NCI-H1436 treated with DMSO at 0.1 percent for 48 hours (cell line): ENCODE data around the gene CCDC77.
"Not testable (repeated sequence)": the region's sequence is repeated elsewhere in the genome, so short reads cannot be mapped to it uniquely, and the experiment has no call there.

Experiments used
- DNase-seq: peaks from one replicate; lab custom pipeline; 2025; lab: John Stamatoyannopoulos, UW

CCDC77 gene

DNA sequence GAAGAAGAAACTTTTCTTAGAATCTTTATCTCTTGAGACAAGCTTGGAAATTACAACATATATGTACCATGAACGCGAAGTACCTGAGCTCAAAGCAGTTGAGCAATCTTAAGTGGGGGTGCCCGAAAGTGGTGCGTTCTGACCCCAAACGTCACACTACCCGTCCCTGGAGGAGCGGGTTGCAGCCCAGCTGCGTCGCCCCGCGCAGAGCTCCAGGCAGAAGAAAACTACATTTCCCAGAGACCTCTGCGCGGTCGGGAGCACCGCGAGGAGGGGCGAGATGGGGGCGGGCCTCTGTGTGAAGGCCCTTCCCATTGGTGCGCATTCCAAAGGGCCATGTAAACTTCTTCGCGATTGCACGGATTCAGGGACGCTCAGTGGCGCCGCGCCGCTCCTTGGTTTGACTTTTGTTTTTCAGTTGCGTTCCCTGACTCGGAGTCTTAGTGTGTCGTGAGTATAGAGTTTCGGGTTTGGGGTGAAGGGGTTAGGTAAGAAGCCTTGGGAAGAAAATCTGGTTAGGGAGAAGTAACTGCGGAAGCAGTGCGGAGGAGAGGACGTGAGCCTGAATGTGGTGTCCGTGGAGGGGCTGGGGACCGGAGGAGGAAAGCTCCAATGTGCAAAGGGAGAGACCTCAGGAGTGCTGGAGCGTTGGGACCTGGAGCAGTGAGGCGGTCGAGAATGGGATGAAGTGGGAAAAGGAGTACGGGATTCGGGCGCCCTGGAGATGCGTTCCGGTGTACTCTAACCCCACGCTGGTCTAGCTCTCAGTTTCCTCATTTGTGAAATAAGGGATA lies at the start of gene CCDC77:
CCDC77 (plus strand) TSS at position 410 of the 794 bp plus-strand sequence. CDS start 7,740 bp downstream, outside the sequence.
- DNase-seq, result no peak

DNA sequence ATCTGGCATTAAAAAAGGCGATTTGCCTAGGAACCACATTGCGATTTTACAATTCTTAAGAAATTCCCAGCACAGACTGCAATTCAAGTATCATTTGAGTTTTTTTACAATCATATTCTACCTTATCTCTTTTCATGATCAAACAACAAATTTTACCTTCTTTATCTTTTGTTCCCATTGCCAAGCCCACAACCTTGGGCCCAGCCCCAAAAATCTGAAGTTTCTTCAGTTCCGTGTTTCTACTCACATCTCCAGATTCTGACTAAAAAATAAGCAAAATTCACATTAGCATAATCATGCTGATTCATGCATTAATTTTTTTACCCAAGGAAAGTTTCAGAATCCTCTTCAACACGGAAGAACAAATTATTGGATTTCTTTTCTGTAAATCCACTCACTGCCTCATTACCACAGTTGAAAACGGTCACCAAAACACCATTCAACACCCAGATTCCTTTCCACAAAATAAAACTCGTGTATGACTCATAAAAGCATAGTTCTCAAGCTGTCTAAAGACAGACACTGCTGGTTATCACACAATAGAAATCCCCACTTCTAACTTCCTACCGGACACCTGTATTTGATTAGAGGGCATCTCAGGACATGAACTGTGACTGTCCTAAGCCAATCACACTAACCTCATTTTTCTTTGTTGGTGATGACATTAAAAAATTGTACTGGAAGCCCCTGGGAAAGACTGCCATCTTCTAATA lies 45.0 kb upstream of the CCDC77 start:
- DNase-seq, result no peak

DNA sequence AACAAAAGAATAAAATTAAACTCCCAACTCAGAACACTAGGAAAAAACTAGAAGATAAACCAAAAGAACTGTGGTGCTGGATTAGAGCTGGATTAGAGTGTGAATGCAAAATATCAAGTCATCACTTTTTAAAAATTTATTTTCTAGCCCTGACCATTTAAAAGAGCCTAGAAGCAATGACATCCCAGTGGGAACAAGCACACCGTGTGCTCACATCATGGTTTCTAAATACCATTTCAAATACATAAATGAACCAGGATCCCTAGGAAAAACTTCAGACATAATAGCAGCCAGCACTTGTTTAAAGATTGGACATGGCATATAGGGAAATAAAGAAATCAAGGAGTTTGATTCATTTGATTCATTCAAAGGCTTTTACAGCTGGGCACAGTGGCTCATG lies 42.4 kb upstream of the CCDC77 start:
- DNase-seq, result no peak

DNA sequence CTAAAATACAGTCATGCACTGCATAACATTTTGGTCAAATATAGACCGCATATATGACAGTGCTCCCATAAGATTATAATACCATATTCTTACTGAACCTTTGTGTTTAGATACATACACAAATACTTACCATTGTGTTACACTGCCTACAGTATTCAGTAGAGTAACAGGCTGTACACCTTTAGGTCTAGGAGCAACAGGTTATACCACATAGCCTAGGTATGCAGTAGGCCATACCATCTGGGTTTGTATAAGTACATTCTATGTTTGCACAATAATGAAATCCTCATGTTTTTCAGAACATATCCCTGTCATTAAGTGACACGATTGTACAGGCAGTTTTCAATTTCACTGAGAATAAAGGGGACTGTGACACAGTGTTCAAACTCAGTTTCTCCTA lies 34.6 kb upstream of the CCDC77 start:
- no peak for DNase-seq

DNA sequence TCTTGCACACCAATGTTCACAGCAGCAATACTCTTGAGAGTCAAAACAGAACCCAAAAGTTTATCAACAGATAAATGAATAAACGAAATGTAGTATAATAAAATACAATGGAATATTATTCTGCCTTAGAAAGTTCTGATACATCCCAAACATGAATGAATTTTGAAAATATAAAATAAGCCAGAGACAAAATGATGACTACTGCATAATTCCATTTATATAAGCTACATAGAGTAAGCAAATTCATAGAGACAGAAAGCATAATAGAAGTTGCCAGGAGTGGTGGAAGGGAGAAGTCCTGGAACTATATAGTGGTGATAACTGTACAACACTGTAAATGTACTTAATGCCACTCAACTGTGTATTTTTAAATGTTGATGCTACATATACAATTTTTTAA lies 33.5 kb upstream of the CCDC77 start:
- no peak for DNase-seq

DNA sequence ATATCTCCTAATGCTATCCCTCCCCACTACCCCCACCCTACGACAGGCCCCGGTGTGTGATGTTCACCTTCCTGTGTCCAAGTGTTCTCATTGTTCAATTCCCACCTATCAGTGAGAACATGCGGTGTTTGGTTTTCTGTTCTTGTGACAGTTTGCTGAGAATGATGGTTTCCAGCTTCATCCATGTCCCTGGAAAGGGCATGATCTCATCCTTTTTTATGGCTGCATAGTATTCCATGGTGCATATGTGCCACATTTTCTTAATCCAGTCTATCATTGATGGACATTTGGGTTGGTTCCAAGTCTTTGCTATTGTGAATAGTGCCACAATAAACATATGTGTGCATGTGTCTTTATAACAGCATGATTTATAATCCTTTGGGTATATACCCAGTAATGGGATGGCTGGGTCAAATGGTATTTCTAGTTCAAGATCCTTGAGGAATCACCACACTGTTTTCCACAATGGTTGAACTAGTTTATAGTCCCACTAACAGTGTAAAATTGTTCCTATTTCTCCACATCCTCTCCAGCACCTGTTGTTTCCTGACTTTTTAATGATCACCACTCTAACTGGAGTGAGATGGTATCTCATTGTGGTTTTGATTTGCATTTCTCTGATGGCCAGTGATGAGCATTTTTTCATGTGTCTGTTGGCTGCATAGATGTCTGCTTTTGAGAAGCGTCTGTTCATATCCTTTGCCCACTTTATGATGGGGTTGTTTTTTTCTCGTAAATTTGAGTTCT lies 30.5 kb upstream of the CCDC77 start:
- not testable (repeated sequence) for DNase-seq

DNA sequence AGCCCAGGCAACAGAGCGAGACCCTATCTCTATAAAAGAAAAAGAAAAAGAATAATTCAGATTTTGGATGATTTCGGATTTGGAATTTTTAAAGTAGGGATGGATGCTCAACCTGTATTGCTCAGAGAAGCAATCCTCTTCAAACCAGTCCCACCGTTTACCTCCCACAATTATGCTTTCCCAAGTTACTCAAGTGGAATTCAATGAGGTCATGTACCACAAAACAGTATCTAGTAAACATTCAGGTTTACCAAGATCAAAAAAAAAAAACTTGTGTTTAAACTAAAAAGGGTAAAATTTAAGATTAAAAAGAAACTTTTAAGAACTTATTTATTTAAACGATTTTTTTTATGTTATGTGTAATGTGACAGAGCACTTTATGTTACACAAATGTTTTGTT lies 14.8 kb upstream of the CCDC77 start:
- no peak for DNase-seq

DNA sequence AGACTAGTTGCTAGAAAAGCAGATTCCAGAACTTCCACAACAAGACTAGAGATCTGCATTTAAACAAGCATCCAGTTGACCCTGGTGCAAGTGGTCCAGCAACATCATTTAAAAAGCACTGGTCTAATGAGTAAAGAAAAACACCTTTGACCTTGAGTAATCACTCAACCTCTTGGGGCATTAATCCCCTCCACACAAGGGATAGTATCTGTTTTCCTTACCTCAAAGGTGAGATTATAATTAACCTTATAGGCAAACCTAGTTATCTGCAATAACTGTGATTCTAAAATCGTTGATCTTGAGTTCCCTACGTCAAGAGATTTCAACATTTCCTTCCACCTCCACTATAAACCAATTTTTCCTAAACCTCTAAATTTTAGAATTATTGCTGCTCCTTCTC lies 13.4 kb upstream of the CCDC77 start:
- no peak for DNase-seq

DNA sequence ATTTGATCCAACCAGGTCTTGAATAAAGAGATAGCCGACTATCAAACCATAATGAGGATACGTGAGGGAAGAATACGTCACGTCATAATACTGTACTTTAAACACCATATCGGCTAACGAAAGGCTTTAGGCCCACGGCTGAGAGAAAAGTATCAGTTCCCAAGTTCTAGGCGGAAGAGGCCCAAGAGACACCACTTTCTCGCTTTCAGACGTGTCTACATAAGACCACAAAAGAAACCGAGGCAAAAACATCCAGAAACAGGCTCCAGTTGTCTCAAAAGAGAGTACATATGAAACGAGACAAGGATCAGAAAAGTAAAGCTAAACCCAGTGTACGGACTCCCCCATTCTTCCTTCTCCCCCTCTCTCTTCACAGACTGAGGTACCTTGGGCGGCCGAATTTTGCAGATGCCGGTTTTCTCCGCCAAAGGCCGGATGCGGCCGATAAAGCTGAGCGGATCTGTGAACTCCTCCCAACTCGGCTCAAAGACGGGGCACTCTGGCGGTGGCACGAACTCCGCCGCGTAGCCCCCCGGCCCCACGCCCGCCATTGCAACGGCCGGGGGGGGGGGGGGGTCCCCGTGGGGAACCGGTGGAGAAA lies 12.8 kb upstream of the CCDC77 start:
- no peak for DNase-seq

DNA sequence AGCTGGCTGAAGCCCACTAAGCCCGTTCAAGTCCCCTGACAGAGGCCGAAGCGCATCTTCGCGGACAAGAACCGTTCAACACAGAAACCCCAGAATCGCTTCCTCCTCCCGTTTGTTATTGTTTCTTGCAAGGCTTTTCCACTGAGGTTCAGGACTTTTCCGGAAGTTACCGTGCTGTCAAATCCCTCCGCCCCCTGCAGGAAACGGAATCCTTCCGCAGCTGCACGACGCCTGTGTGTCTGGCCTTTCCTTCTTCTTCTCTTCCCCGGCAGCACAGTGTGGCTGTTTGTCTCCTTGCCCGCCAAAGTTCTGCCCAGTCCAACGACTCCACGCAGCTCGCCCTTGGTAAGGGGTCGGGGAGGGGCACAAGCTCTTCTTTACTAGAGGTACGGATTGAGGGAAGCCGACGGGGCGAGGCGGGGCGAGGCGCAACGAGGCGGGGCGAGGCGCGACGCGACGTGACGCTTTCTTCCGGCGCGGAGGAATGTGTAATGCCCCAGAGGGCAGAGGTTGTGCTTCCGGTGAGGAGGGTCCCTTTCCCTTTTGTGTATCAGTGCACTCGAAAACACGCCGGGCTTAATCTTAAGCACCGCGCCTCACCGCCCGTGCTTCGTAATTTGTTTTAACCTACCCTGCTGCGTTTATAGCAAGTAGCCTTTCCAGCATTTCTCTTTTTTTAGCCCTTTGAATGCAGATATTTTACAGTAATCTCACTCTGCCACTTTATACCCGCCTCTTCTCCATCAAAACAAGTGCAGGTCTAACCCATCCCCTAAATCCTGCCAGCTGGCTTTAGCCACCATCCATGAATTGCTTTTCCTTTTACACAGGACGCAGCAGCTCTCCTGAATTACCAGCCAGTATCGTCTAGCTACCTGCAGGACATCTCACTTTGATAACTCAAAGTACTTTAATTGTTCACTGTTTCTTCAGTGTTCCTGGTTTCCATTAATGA lies 12.0 kb upstream of the CCDC77 start, which contains the start of gene KDM5A:
KDM5A (minus strand) TSS at position 179 of the 955 bp plus-strand sequence. CDS start 229 bp downstream, outside the sequence.
- no peak for DNase-seq

DNA sequence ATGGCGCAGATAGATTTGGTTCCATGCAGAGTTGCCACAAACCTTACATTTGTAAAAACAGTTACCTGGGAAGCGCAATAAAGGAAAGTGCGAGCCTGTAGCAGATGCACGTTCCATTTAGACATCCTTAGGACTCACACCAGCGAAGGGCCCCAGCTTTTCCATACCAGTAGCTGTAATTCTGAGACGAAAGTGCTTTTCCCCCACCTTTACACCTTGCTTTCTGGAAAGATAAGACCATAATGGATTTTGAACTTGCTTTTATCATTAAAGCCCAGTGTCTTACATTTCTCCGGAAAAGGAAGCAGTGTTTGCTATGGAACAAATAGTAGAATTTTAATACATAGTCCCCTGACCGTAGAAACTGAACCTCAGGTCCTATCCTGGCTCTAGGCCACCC lies 616 bp upstream of the CCDC77 start:
- no peak for DNase-seq

DNA sequence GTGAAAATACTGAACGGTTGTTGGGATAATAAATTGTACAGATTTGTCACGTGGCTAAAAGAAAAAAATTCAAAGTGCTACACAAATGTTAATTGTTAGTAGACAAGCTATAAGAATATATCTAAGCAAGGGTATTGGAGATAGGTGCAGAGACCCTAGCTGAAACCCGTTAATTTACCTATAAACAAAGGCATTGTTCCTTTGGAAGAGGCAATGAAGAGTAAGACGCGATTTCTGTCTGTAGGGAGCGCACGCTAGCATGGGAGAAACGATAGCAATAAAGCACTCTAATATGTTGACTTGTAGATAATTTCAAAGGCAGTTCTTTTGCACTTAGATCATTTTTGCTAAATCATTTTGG lies 565 bp downstream of the CCDC77 start:
- DNase-seq, result no peak

DNA sequence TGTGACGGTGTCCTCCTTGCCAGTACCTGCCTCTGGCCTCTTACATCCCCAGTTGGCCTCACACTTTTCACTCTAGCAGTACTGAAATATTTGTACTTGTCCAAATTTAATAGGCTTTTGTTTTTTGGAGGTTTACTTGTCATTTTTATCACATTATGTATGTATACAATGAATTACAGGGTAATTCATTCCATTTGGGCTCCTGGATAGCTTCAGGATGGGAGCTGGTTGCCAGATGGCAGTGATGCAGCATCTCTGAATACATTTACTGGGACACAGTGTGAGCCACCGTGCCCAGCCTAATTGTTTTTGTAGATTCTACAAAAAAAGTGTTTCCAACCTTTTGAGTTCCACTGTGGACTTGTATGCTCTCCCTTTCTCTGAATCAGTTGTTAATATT lies 13.4 kb downstream of the CCDC77 start:
- DNase-seq, result no peak

DNA sequence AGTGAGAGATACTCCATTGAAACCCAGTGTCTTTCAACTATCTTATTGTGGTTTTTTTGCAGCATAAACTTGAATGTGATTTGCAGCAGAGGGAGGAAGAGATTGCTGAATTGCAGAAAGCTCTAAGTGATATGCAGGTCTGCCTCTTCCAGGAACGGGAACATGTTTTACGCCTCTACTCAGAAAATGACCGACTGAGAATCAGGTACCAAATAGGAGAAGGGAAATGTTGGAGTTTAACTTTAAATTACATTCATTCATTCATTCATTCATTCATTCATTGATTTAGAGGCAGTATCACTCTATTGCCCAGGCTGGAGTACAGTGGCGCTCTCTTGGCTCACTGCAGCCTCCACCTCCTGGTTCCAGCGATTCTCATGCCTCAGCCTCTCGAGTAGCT lies 17.0 kb downstream of the CCDC77 start:
- DNase-seq, result no peak

DNA sequence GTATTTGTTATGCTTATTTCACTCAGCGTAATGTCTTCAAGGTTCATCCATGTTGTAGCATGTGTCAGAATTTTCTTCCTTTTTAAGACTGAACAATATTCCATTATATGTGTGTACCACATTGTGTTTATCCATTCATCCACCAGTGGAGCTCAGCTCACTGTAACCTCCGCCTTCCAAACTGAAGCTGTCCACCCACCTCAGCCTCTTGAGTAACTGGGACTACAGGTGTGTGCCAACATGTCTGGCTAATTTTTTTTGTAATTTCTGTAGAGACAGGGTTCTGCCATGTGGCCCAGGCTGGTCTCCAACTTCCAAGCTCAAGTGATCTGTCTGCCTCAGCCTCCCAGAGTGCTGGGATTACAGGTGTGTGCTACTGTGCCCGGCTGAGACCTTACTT lies 21.1 kb downstream of the CCDC77 start:
- no peak for DNase-seq

DNA sequence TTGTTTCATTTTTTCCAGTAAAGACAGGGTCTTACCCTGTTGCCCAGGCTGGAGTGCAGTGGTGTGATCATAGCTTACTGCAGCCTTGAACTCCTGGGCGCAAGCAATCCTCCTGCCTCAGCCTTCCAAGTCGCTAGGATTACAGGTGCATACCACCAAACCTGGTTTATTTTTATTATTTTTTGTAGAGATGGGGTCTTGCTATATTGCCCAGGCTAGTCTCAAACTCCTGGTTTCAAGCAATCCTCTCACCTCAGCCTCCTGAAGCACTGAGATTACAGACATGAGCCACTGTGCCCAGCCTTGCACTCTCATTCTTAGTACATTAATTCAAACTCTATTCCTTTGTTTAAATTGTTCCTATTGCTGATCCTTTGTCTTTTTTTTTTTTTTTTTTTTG lies 34.3 kb downstream of the CCDC77 start:
- not testable (repeated sequence) for DNase-seq

DNA sequence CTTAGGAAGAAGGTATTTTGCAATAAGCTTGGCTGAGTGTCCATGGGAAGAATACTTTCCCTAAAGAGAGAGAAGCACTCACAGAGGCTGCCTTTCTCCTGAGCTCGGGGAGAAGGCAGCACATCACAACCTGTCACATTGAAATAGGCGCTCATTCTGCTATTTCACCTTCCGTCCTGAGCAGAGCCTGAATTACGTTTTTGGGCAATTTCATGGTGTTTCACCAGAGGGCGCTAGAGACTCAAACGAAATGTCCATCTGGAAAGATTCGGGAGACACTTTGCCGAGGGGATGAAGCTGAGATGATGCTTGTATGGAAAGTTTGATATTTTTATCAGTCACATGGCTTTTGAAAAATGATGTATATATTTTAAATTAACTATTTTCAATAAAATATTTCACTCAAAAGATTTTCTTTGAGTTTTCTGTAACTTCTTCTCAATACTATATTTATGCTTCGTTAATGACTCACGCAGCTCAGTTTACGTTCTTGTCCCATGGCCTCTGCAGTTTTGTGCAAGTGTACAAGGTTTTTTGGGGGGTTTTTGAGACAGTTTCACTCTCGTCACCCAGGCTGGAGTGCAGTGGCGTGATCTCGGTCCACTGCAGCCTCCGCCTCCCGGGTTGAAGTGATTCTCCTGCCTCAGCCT lies 40.9 kb downstream of the CCDC77 start:
- no peak for DNase-seq

DNA sequence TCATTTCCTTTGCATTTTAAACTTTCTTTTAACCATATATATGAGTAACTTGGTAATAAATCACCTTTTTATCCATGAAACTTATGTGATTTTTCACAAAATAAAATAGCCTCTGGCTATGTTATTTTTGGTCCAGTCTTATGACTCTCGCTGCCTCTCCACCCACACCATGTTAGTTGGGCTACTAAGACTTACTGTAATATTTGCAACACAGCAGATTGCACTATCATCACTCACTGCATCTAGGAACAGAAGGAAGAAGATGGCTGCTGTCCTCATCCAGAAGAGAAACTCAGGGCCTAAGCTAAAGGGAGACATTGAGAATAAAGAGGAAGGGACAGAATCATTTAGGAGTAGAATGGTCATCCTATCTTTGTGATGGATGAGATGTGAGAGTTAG lies 45.7 kb downstream of the CCDC77 start:
- no peak for DNase-seq

DNA sequence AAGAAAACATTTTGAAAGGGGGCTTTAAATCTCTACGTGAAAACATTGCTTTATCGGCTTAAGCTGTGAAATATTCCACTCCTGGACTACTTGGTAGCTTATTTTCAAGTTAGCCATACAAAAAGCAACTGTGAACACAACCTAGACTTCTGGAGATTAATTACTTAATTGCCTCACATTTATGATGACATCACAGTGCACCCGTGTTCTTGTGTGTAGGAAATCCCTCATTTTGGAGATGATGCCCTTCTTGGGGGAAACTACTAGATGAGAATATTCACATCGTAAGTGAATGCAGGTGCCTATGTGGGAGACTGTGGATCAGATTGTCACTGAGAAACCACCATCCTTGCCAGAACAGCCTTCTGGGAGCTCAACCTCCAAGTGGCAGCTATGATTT lies 47.8 kb downstream of the CCDC77 start:
- no peak for DNase-seq

DNA sequence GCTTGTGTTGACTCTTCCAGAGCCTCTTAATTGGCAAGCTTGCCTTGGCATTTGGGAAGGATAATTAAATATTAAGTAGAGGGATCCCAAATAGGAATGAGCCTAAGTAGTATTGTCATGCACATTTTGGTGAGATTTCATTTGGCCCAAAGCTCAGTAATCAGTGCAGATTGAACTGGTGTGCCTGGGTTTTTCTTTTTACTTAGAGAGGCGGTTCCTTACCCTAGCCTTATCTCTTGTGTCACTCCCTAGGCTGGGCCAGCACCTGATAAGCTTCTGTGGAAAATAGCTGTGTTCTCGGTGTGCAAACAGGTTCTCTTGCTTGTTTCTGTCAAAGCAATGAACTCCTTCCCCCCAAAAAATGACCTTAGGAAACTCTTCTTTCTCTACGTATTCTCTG lies 49.0 kb downstream of the CCDC77 start:
- DNase-seq, result no peak
